ENCODE results near the gene CA6. TPM values are rescaled to one million over a fixed set of nuclear protein-coding genes. Genes with fewer than 3 reads are reported as not detected.

CA6 gene
- total RNA-seq, 1 donor, result not detected

DNA sequence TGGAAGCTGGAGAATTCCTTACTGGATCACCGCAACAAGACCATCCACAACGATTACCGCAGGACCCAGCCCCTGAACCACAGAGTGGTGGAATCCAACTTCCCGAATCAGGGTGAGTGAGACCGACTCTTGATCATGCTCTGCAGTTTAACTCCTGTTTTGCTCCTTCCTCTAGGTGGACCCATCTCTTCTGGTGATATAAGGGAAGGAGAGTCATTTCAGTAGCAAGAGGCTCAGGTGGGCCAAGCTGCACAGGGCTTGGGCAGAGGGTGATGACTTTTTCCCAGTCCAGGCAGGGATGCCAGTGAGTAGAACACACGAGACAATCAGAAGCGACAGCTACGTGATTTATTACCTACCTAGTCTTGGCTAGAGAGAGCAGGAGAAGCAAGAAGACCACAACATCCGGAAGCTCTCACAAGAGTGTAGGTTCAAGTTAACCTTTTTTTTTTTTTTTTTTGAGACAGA, 25.2 kb downstream of the CA6 start:
- Histone ChIP-seq H3K4me3 (ENCODE audit: insufficient read depth, low read length) (no peak overlapping the region), H3K27me3 (ENCODE audit: insufficient read depth, low read length) (no peaks in the 10 kb centered on the region), H2AFZ (ENCODE audit: low read length) (no peak overlapping the region), H3K79me2 (ENCODE audit: insufficient read depth, low read length) (no peaks in the 10 kb centered on the region), H3K4me2 (ENCODE audit: insufficient read depth, low read length) (no peak overlapping the region), H3K36me3 (ENCODE audit: insufficient read depth, low read length) (no peaks in the 10 kb centered on the region), H3K27ac (ENCODE audit: low read depth, low read length) (no peak overlapping the region), H3K9me3 (ENCODE audit: low read depth, low read length) (no peaks in the 10 kb centered on the region), H3K4me1 (ENCODE audit: insufficient read depth, low read length) (no peaks in the 10 kb centered on the region), H4K20me1 (ENCODE audit: insufficient read depth, low read length) (no peaks in the 10 kb centered on the region)
- no peak for DNase-seq (ENCODE audit: insufficient read length, low spot score, missing footprints)
- TF ChIP-seq, protein P1, sequence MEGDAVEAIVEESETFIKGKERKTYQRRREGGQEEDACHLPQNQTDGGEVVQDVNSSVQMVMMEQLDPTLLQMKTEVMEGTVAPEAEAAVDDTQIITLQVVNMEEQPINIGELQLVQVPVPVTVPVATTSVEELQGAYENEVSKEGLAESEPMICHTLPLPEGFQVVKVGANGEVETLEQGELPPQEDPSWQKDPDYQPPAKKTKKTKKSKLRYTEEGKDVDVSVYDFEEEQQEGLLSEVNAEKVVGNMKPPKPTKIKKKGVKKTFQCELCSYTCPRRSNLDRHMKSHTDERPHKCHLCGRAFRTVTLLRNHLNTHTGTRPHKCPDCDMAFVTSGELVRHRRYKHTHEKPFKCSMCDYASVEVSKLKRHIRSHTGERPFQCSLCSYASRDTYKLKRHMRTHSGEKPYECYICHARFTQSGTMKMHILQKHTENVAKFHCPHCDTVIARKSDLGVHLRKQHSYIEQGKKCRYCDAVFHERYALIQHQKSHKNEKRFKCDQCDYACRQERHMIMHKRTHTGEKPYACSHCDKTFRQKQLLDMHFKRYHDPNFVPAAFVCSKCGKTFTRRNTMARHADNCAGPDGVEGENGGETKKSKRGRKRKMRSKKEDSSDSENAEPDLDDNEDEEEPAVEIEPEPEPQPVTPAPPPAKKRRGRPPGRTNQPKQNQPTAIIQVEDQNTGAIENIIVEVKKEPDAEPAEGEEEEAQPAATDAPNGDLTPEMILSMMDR (IDR thresholded peaks at IDR 0.05; ENCODE audit: extremely low read depth, low read depth, low read length), result no peak

- Histone ChIP-seq H3K27me3 (ENCODE audit: insufficient read depth, low read length) (no peaks in the 10 kb centered on the region), H3K4me1 (ENCODE audit: insufficient read depth, low read length) (no peaks in the 10 kb centered on the region), H3K79me2 (ENCODE audit: insufficient read depth, low read length) (no peaks in the 10 kb centered on the region), H3K27ac (ENCODE audit: low read depth, low read length) (no peak overlapping the region), H4K20me1 (ENCODE audit: insufficient read depth, low read length) (no peaks in the 10 kb centered on the region), H3K4me2 (ENCODE audit: insufficient read depth, low read length) (no peak overlapping the region), H2AFZ (ENCODE audit: low read length) (no peak overlapping the region), H3K36me3 (ENCODE audit: insufficient read depth, low read length) (no peaks in the 10 kb centered on the region), H3K4me3 (ENCODE audit: insufficient read depth, low read length) (no peak overlapping the region), H3K9me3 (ENCODE audit: low read depth, low read length) (no peaks in the 10 kb centered on the region)
- TF ChIP-seq, protein P1 (IDR thresholded peaks at IDR 0.05; ENCODE audit: extremely low read depth, low read depth, low read length), result no peak
- DNase-seq (ENCODE audit: insufficient read length, low spot score, missing footprints), result no peak
Measured at GRCh38 chr1:8974551-8974950, 28.9 kb downstream of the CA6 start.

DNA sequence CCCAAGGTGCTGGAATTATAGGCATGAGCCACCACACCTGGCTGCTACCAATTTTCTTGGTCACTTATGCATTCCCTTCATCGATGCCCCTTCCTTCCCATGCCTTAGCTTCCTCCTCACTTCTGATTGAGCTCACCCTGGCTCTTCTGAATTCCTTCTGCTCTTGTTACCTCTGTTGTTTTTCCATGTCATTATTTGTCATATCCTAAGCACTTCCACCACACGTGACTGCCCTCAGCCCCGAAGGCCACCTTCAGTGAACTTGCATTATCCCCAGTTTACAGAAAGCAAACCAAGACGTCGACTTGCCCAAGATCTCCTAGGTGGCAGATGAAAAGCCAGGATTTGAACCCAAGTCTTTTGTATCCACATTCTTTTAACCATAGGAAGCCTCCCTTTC, 30.7 kb downstream of the CA6 start:
- H3K9me3 ChIP-seq (ENCODE audit: low read depth, low read length), result no peaks in the 10 kb centered on the region
- no peak overlapping the region for H3K27ac ChIP-seq (ENCODE audit: low read depth, low read length)
- H2AFZ ChIP-seq (ENCODE audit: low read length), result no peak overlapping the region
- TF ChIP-seq, protein P1 (IDR thresholded peaks at IDR 0.05; ENCODE audit: extremely low read depth, low read depth, low read length), result no peak
- no peaks in the 10 kb centered on the region for H3K4me1 ChIP-seq (ENCODE audit: insufficient read depth, low read length)
- H3K27me3 ChIP-seq (ENCODE audit: insufficient read depth, low read length), result no peaks in the 10 kb centered on the region
- H4K20me1 ChIP-seq (ENCODE audit: insufficient read depth, low read length), result no peaks in the 10 kb centered on the region
- no peak for DNase-seq (ENCODE audit: insufficient read length, low spot score, missing footprints)
- H3K4me3 ChIP-seq (ENCODE audit: insufficient read depth, low read length), result no peak overlapping the region
- no peaks in the 10 kb centered on the region for H3K79me2 ChIP-seq (ENCODE audit: insufficient read depth, low read length)
- no peaks in the 10 kb centered on the region for H3K36me3 ChIP-seq (ENCODE audit: insufficient read depth, low read length)
- H3K4me2 ChIP-seq (ENCODE audit: insufficient read depth, low read length), result no peak overlapping the region

GRCh38 chr1:8976896-8977450, 31.3 kb downstream of the CA6 start:
- Histone ChIP-seq H3K27me3 (ENCODE audit: insufficient read depth, low read length) (no peaks in the 10 kb centered on the region), H3K4me2 (ENCODE audit: insufficient read depth, low read length) (no peak overlapping the region), H2AFZ (ENCODE audit: low read length) (no peak overlapping the region), H3K36me3 (ENCODE audit: insufficient read depth, low read length) (no peaks in the 10 kb centered on the region), H3K4me1 (ENCODE audit: insufficient read depth, low read length) (no peaks in the 10 kb centered on the region), H3K79me2 (ENCODE audit: insufficient read depth, low read length) (no peaks in the 10 kb centered on the region), H3K4me3 (ENCODE audit: insufficient read depth, low read length) (no peak overlapping the region), H3K27ac (ENCODE audit: low read depth, low read length) (no peak overlapping the region), H4K20me1 (ENCODE audit: insufficient read depth, low read length) (no peaks in the 10 kb centered on the region), H3K9me3 (ENCODE audit: low read depth, low read length) (no peaks in the 10 kb centered on the region)
- TF ChIP-seq, protein P1 (IDR thresholded peaks at IDR 0.05; ENCODE audit: extremely low read depth, low read depth, low read length), result no peak
- DNase-seq (ENCODE audit: insufficient read length, low spot score, missing footprints), result no peak

All from osteoblast (primary cell).